MM.1S (cell line): ENCODE results near the gene MYO16.

Experiments used
- DNase-seq: peaks from one replicate; pipeline ENCODE4 v3.0.0-alpha.2; 2015
- H2AFZ ChIP-seq: fragments of 300-600 bp; sonication (generic); 2 replicates; pipeline ENCODE4 v1.6.0; 2016; ENCODE audit warnings: antibody characterized with exemption, low read length
- H3F3A ChIP-seq: fragments of 300-600 bp; sonication (generic); 2 replicates; pipeline ENCODE4 v1.6.1; 2016; ENCODE audit warnings: mild to moderate bottlenecking, antibody characterized with exemption, low read length, moderate library complexity, mixed read lengths; ENCODE audit not compliant: insufficient read depth
- H3K27ac ChIP-seq: fragments of 300-600 bp; sonication (generic); 2 replicates; pipeline ENCODE4 v1.5.1; 2016; ENCODE audit warnings: mild to moderate bottlenecking, low read length
- H3K27me3 ChIP-seq: fragments of 300-600 bp; sonication (generic); replicated peaks from 2 replicates; pipeline ENCODE4 v1.6.0; 2016; ENCODE audit warnings: low read length; ENCODE audit not compliant: insufficient read depth
- H3K36me3 ChIP-seq: fragments of 300-600 bp; sonication (generic); replicated peaks from 2 replicates; pipeline ENCODE4 v1.6.1; 2016; ENCODE audit warnings: mild to moderate bottlenecking, low read length, mixed read lengths; ENCODE audit not compliant: insufficient read depth
- H3K4me1 ChIP-seq: fragments of 300-600 bp; sonication (generic); 2 replicates; pipeline ENCODE4 v1.6.1; 2016; ENCODE audit warnings: low read length, mixed read lengths
- H3K4me2 ChIP-seq: fragments of 300-600 bp; sonication (generic); 2 replicates; pipeline ENCODE4 v1.6.0; 2016; ENCODE audit warnings: low read depth, low read length
- H3K4me3 ChIP-seq: fragments of 300-600 bp; sonication (generic); 2 replicates; pipeline ENCODE4 v1.5.1; 2016; ENCODE audit warnings: low read length, mixed read lengths
- H3K79me2 ChIP-seq: fragments of 300-600 bp; sonication (generic); 2 replicates; pipeline ENCODE4 v1.6.1; 2016; ENCODE audit warnings: mixed run types, low read length, mixed read lengths
- H3K9ac ChIP-seq: fragments of 300-600 bp; sonication (generic); 2 replicates; pipeline ENCODE4 v1.6.1; 2016; ENCODE audit warnings: low read length, mixed read lengths
- H3K9me2 ChIP-seq: fragments of 300-600 bp; sonication (generic); replicated peaks from 2 replicates; pipeline ENCODE4 v1.6.1; 2016; ENCODE audit warnings: mild to moderate bottlenecking, low read length, mixed read lengths; ENCODE audit not compliant: insufficient read depth
- H3K9me3 ChIP-seq: fragments of 300-600 bp; sonication (generic); replicated peaks from 2 replicates; pipeline ENCODE4 v1.6.1; 2016; ENCODE audit warnings: mild to moderate bottlenecking, low read length, mixed read lengths; ENCODE audit not compliant: insufficient read depth
- H4K20me1 ChIP-seq: fragments of 300-600 bp; sonication (generic); 2 replicates; pipeline ENCODE4 v1.6.1; 2016; ENCODE audit warnings: mild to moderate bottlenecking, low read length, moderate library complexity, mixed read lengths; ENCODE audit not compliant: insufficient read depth
- EZH2 ChIP-seq: fragments of 300-600 bp; sonication (generic); optimal IDR thresholded peaks from 2 replicates; pipeline ENCODE3; 2017; ENCODE audit warnings: low read depth, mild to moderate bottlenecking, antibody characterized with exemption, low read length, mixed read lengths
- EZH2phosphoT487 ChIP-seq: fragments of 300-600 bp; sonication (generic); IDR thresholded peaks from 2 replicates; pipeline ENCODE4 v1.6.1; 2018; ENCODE audit warnings: antibody characterized with exemption, low read length
- TF ChIP-seq, protein P1 (sequence below): fragments of 300-600 bp; sonication (generic); IDR thresholded peaks from 2 replicates; pipeline ENCODE4 v1.5.1; 2016; ENCODE audit warnings: antibody characterized with exemption, low read length, mixed read lengths

Gene MYO16

GRCh38 chr13:109154546-109154945 lies 525.1 kb downstream of the MYO16 start:
- no peak overlapping the region for H3K9ac ChIP-seq
- H3K4me2 ChIP-seq, result no peak overlapping the region

DNA sequence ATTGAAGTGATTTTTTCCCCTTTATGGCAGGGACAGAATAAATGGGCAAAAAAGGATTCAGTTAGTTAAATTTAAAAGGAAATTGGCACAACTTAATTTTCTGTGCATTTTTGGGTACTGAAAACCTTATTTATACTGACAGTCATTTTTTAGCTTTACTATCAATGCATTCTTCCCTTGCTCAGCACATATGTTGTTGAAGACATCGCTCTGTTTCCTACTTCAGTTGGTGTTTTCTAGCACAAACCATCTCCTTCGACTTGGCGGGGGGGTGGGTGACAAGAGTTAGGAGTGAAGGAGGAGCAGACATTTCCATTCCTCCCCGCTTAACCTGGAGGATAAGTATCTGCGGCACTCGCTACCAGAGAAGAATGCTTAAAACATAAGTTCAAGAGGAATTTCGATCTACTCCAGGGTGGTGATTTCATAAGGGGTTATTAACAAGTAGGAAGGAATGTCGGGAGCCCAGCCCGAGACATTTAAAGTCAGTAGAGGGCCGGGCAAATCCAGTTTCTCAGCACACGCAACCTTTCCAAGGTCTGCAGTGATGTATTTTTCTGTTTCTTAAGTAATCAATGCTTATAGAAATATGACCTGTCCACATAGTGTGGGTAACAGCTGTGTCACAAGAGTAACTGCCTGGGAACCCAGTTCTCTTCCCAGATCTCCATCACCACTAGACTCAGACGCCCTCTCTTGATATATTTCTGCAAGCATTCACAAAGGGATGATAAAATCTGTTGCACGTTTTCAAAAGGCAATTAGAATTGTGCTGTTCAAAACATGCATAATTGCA lies 525.8 kb downstream of the MYO16 start:
- Histone ChIP-seq H3K27me3 (peaks cover 7% of the 10 kb centered on the region; the same call in 1 of the 2 replicates), H3K9me3 (no peaks in the 10 kb centered on the region), H2AFZ (no peak overlapping the region), H3F3A (no peaks in the 10 kb centered on the region), H4K20me1 (no peaks in the 10 kb centered on the region), H3K36me3 (no peaks in the 10 kb centered on the region), H3K9ac (no peak overlapping the region), H3K27ac (no peak overlapping the region), H3K4me3 (no peak overlapping the region), H3K4me2 (no peak overlapping the region), H3K4me1 (no peaks in the 10 kb centered on the region), H3K9me2 (no peaks in the 10 kb centered on the region), H3K79me2 (no peaks in the 10 kb centered on the region)
- TF ChIP-seq EZH2phosphoT487 (no peak), EZH2 (no peak)
- TF ChIP-seq, protein P1, sequence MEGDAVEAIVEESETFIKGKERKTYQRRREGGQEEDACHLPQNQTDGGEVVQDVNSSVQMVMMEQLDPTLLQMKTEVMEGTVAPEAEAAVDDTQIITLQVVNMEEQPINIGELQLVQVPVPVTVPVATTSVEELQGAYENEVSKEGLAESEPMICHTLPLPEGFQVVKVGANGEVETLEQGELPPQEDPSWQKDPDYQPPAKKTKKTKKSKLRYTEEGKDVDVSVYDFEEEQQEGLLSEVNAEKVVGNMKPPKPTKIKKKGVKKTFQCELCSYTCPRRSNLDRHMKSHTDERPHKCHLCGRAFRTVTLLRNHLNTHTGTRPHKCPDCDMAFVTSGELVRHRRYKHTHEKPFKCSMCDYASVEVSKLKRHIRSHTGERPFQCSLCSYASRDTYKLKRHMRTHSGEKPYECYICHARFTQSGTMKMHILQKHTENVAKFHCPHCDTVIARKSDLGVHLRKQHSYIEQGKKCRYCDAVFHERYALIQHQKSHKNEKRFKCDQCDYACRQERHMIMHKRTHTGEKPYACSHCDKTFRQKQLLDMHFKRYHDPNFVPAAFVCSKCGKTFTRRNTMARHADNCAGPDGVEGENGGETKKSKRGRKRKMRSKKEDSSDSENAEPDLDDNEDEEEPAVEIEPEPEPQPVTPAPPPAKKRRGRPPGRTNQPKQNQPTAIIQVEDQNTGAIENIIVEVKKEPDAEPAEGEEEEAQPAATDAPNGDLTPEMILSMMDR, result no peak
- no peak for DNase-seq

More at GRCh38 chr13:109154546-109154945, 525.1 kb downstream of the MYO16 start:
- Histone ChIP-seq H4K20me1 (no peaks in the 10 kb centered on the region), H3K9me3 (no peaks in the 10 kb centered on the region), H3K27me3 (peaks cover 7% of the 10 kb centered on the region; the same call in 1 of the 2 replicates), H3K4me1 (no peaks in the 10 kb centered on the region), H3K9me2 (no peaks in the 10 kb centered on the region), H3K27ac (no peak overlapping the region), H3F3A (no peaks in the 10 kb centered on the region), H3K36me3 (no peaks in the 10 kb centered on the region), H2AFZ (no peak overlapping the region), H3K4me3 (no peak overlapping the region), H3K79me2 (no peaks in the 10 kb centered on the region)
- no peak for DNase-seq
- no peak for TF ChIP-seq EZH2phosphoT487
- TF ChIP-seq, protein P1, result no peak
- TF ChIP-seq EZH2, result no peak

DNA sequence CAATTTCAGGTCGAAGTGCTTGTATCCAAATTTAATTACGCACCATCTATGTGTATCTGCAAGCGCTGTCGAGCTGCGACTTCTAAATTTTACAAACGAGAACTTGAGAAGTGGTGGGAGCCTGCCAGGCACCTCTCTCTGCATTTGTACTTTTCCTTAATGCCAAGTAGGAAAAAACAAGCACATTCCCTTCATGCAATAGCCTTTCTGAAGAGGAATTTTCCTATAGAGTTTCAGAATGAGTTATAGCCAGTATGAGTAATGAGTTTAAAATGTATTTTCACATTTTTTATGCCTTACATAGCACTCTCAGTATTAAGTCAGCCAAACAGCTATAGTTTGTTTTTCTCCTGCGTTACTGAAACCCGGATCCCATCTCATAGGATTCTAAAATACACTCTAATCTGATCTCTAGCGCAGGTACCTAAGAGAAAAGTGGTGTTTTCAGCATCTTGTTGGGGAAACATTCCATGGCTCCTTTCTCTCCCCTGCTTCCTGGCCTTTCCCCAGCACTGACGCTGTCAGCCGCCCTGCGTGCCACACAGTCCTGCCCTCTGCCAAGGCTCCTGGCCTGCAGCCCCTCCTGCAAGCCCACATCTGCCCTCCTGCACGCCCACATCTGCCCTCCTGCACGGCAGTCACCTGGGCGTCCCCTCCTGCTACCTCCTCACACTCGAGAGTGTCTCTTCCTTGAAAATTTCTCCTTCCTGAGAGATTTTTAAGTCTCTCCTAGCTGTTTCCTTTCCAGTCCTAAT lies 526.9 kb downstream of the MYO16 start:
- Histone ChIP-seq H3K79me2 (no peaks in the 10 kb centered on the region), H3K27ac (no peak overlapping the region), H2AFZ (no peak overlapping the region), H3K9me2 (no peaks in the 10 kb centered on the region), H3F3A (peaks cover 3% of the 10 kb centered on the region; the same call in 1 of the 2 replicates), H4K20me1 (no peaks in the 10 kb centered on the region), H3K4me1 (peaks cover 12% of the 10 kb centered on the region), H3K4me2 (no peak overlapping the region), H3K27me3 (peaks cover 7% of the 10 kb centered on the region; the same call in 1 of the 2 replicates), H3K9me3 (no peaks in the 10 kb centered on the region), H3K4me3 (no peak overlapping the region), H3K36me3 (no peaks in the 10 kb centered on the region), H3K9ac (no peak overlapping the region)
- no peak for TF ChIP-seq EZH2
- no peak for TF ChIP-seq EZH2phosphoT487
- TF ChIP-seq, protein P1, result no peak
- DNase-seq, result no peak
